ENCODE measurements around the gene PPIF. TPM values are rescaled to one million over a fixed set of nuclear protein-coding genes. Genes with fewer than 3 reads are reported as not detected.

PPIF gene
- total RNA-seq, 1 donor from 2014 or later, result 10.9 TPM

- peak; percentile 61 to 73 for DNase-seq (ENCODE audit: low read depth in 2 of 2)
Measured at GRCh38 chr10:79374312-79375191, 27.3 kb downstream of the PPIF start.

- no peak for DNase-seq (ENCODE audit: low read depth in 2 of 2)
Measured at GRCh38 chr10:79375321-79376077, 28.2 kb downstream of the PPIF start.

- DNase-seq (ENCODE audit: low read depth in 2 of 2), result no peak
Measured at GRCh38 chr10:79376078-79376628, 28.9 kb downstream of the PPIF start.

GRCh38 chr10:79376751-79377556, 29.7 kb downstream of the PPIF start:
- no peak for DNase-seq (ENCODE audit: low read depth in 2 of 2)

GRCh38 chr10:79377557-79378382, 30.5 kb downstream of the PPIF start:
- no peak for DNase-seq (ENCODE audit: low read depth in 2 of 2)

GRCh38 chr10:79378383-79378646, 31.0 kb downstream of the PPIF start:
- no peak for DNase-seq (ENCODE audit: low read depth in 2 of 2)

GRCh38 chr10:79378647-79379511, 31.6 kb downstream of the PPIF start:
- no peak for DNase-seq (ENCODE audit: low read depth in 2 of 2)

GRCh38 chr10:79379512-79380124, 32.3 kb downstream of the PPIF start:
- no peak for DNase-seq (ENCODE audit: low read depth in 2 of 2)

- no peak for DNase-seq (ENCODE audit: low read depth in 2 of 2)
Measured at GRCh38 chr10:79380125-79380945, 33.1 kb downstream of the PPIF start.

GRCh38 chr10:79380946-79381721, 33.9 kb downstream of the PPIF start:
- DNase-seq (ENCODE audit: low read depth in 2 of 2), result no peak

- no peak for DNase-seq (ENCODE audit: low read depth in 2 of 2)
Measured at GRCh38 chr10:79381804-79382221, 34.5 kb downstream of the PPIF start.

GRCh38 chr10:79382491-79382941, 35.2 kb downstream of the PPIF start:
- no peak for DNase-seq (ENCODE audit: low read depth in 2 of 2)

GRCh38 chr10:79383974-79384606, 36.8 kb downstream of the PPIF start:
- DNase-seq (ENCODE audit: low read depth in 2 of 2), result no peak

- DNase-seq (ENCODE audit: low read depth in 2 of 2), result no peak
Measured at GRCh38 chr10:79384773-79385391, 37.6 kb downstream of the PPIF start.

GRCh38 chr10:79385392-79385795, 38.1 kb downstream of the PPIF start:
- no peak for DNase-seq (ENCODE audit: low read depth in 2 of 2)

- DNase-seq (ENCODE audit: low read depth in 2 of 2), result no peak
Measured at GRCh38 chr10:79385804-79386531, 38.7 kb downstream of the PPIF start.
